H9 (cell line): ENCODE measurements around the gene ANKRD26. TPM values are rescaled to one million over a fixed set of nuclear protein-coding genes. Genes with fewer than 3 reads are reported as not detected.

Experiments
- DNase-seq: peaks from one replicate; pipeline ENCODE4 v3.0.0-alpha.2; 2017
- H2AFZ ChIP-seq: one replicate; pipeline ENCODE4 v1.6.1; 2013; ENCODE audit warnings: mild to moderate bottlenecking, low read length, control low read depth, moderate library complexity
- H2AK5ac ChIP-seq: 2 replicates; pipeline ENCODE4 v1.6.1; 2013; ENCODE audit warnings: low read length, control low read depth, mixed read lengths; ENCODE audit not compliant: insufficient read length
- H2BK120ac ChIP-seq: one replicate; pipeline ENCODE4 v1.6.1; 2013; ENCODE audit warnings: low read depth, mild to moderate bottlenecking, low read length, control low read depth, inconsistent platforms; ENCODE audit not compliant: poor library complexity, severe bottlenecking
- H2BK12ac ChIP-seq: 2 replicates; pipeline ENCODE4 v1.6.1; 2013; ENCODE audit warnings: low read length, control low read depth, mixed read lengths, low read depth; ENCODE audit not compliant: insufficient read length
- H2BK15ac ChIP-seq: 2 replicates; pipeline ENCODE4 v1.6.1; 2013; ENCODE audit warnings: low read depth, low read length, control low read depth
- H2BK20ac ChIP-seq: one replicate; pipeline ENCODE4 v1.6.1; 2013; ENCODE audit warnings: low read depth, mild to moderate bottlenecking, low read length, control low read depth, inconsistent platforms; ENCODE audit not compliant: poor library complexity, severe bottlenecking
- H2BK5ac ChIP-seq: 2 replicates; pipeline ENCODE4 v1.6.1; 2013; ENCODE audit warnings: low read length, control low read depth, mixed read lengths; ENCODE audit not compliant: insufficient read length
- H3K14ac ChIP-seq: 2 replicates; pipeline ENCODE4 v1.6.1; 2013; ENCODE audit warnings: low read length, control low read depth; ENCODE audit not compliant: insufficient read depth
- H3K18ac ChIP-seq: 2 replicates; pipeline ENCODE4 v1.6.1; 2013; ENCODE audit warnings: low read depth, mild to moderate bottlenecking, mixed read lengths, low read length, control low read depth; ENCODE audit not compliant: insufficient read length
- H3K23ac ChIP-seq: 2 replicates; pipeline ENCODE4 v1.6.1; 2013; ENCODE audit warnings: low read length, control low read depth, mixed read lengths, low read depth; ENCODE audit not compliant: insufficient read length
- H3K23me2 ChIP-seq: 2 replicates; pipeline ENCODE4 v1.6.1; 2013; ENCODE audit warnings: low read depth, mild to moderate bottlenecking, mixed read lengths, low read length, control low read depth; ENCODE audit not compliant: insufficient read length, poor library complexity, severe bottlenecking
- H3K27ac ChIP-seq: 2 replicates; pipeline ENCODE4 v1.5.1; 2013; ENCODE audit warnings: low read length, control low read depth, mixed read lengths, low read depth; ENCODE audit not compliant: insufficient read length
- H3K27me3 ChIP-seq: 2 replicates; pipeline ENCODE4 v1.6.1; 2013; ENCODE audit warnings: low read length, control low read depth, inconsistent platforms; ENCODE audit not compliant: insufficient read depth
- H3K4ac ChIP-seq: 2 replicates; pipeline ENCODE4 v1.6.1; 2013; ENCODE audit warnings: low read depth, mild to moderate bottlenecking, control low read depth, inconsistent platforms, low read length, moderate library complexity
- H3K4me1 ChIP-seq: 2 replicates; pipeline ENCODE4 v1.6.1; 2013; ENCODE audit warnings: low read length, control low read depth, inconsistent platforms; ENCODE audit not compliant: insufficient read depth
- H3K4me2 ChIP-seq: 2 replicates; pipeline ENCODE4 v1.6.1; 2013; ENCODE audit warnings: low read length, control low read depth, mixed read lengths; ENCODE audit not compliant: insufficient read length, insufficient read depth
- H3K56ac ChIP-seq: 2 replicates; pipeline ENCODE4 v1.6.1; 2013; ENCODE audit warnings: low read depth, mild to moderate bottlenecking, mixed read lengths, low read length, control low read depth; ENCODE audit not compliant: insufficient read length
- H3K79me1 ChIP-seq: 2 replicates; pipeline ENCODE4 v1.6.1; 2013; ENCODE audit warnings: low read depth, mild to moderate bottlenecking, moderate library complexity, low read length, control low read depth, inconsistent platforms; ENCODE audit not compliant: insufficient read depth, poor library complexity, severe bottlenecking
- H3K79me2 ChIP-seq: 2 replicates; pipeline ENCODE4 v1.6.1; 2013; ENCODE audit warnings: low read length, control low read depth, inconsistent platforms; ENCODE audit not compliant: insufficient read depth
- H3K9ac ChIP-seq: 2 replicates; pipeline ENCODE4 v1.6.1; 2013; ENCODE audit warnings: low read length, control low read depth, mixed read lengths; ENCODE audit not compliant: insufficient read length; ENCODE audit errors: extremely low read depth
- H3K9me3 ChIP-seq: one replicate; pipeline ENCODE4 v1.6.1; 2013; ENCODE audit warnings: low read depth, low read length, inconsistent platforms; ENCODE audit not compliant: control insufficient read depth
- H3T11ph ChIP-seq: one replicate; pipeline ENCODE4 v1.6.1; 2013; ENCODE audit warnings: mild to moderate bottlenecking, low read length, control low read depth, inconsistent platforms
- H4K20me1 ChIP-seq: one replicate; pipeline ENCODE4 v1.6.1; 2013; ENCODE audit not compliant: control insufficient read depth, insufficient read length, insufficient read depth
- H4K5ac ChIP-seq: 2 replicates; pipeline ENCODE4 v1.6.1; 2013; ENCODE audit warnings: low read depth, mild to moderate bottlenecking, mixed read lengths, low read length, control low read depth; ENCODE audit not compliant: insufficient read length
- H4K8ac ChIP-seq: replicated peaks from 2 replicates; pipeline ENCODE4 v1.6.1; 2013; ENCODE audit warnings: low read length, control low read depth, mixed read lengths, low read depth; ENCODE audit not compliant: insufficient read length
- H4K91ac ChIP-seq: 2 replicates; pipeline ENCODE4 v1.6.1; 2013; ENCODE audit warnings: low read depth, mild to moderate bottlenecking, moderate library complexity, mixed read lengths, low read length, control low read depth; ENCODE audit not compliant: insufficient read length
- H3K27ac Mint-ChIP-seq, 3 experiments: 2 replicates in 2 of 3; 3 replicates in 1 of 3; pipeline ENCODE4 v1.8.0; 2020 to 2021; ENCODE audit warnings: mixed read lengths in 3 of 3, mild to moderate bottlenecking in 1 of 3, moderate library complexity in 1 of 3
- H3K27me3 Mint-ChIP-seq: 2 replicates; pipeline ENCODE4 v1.8.0; 2021; ENCODE audit warnings: low read depth, mild to moderate bottlenecking, moderate library complexity, mixed read lengths
- H3K36me3 Mint-ChIP-seq, 3 experiments: 2 replicates in 2 of 3; 3 replicates in 1 of 3; pipeline ENCODE4 v1.8.0; 2020 to 2021; ENCODE audit warnings: low read depth in 3 of 3, mixed read lengths in 3 of 3; ENCODE audit not compliant: insufficient read depth in 1 of 3
- H3K4me1 Mint-ChIP-seq, 2 experiments: 2 replicates each; pipeline ENCODE4 v1.8.0; 2020; ENCODE audit warnings: mixed read lengths in 2 of 2
- H3K4me3 Mint-ChIP-seq, 2 experiments: 2 replicates in 1 of 2; 3 replicates in 1 of 2; pipeline ENCODE4 v1.8.0; 2020 to 2021; ENCODE audit warnings: mild to moderate bottlenecking in 2 of 2, mixed read lengths in 2 of 2, moderate library complexity in 1 of 2
- H3K9me3 Mint-ChIP-seq, 2 experiments: 2 replicates in 1 of 2; 3 replicates in 1 of 2; pipeline ENCODE4 v1.8.0; 2020; ENCODE audit warnings: mild to moderate bottlenecking in 2 of 2, mixed read lengths in 2 of 2, moderate library complexity in 1 of 2
- CTCF ChIP-seq: fragments of 200-600 bp; sonication (generic); conservative IDR thresholded peaks from 3 replicates; pipeline ENCODE4 v1.8.0; 2021; ENCODE audit warnings: antibody characterized with exemption, mild to moderate bottlenecking
- WGBS: extraction: QIAGEN DNeasy Blood & Tissue Kit; methylation state at CpG from one replicate; pipeline ENCODE4 v1.1.7; 2013; ENCODE audit warnings: missing lambda C conversion rate, low lambda C conversion rate, mixed read lengths; ENCODE audit not compliant: insufficient read length; ENCODE audit errors: extremely low coverage; 5-methylcytosine and 5-hydroxymethylcytosine counted together
- total RNA-seq: library from RNA; stranded (reverse); gene quantifications from 2 replicates; pipeline ENCODE4 v1.2.1, GENCODE V29; 2021

Gene ANKRD26
- total RNA-seq, 1 experiment from 2014 or later = 9.4 TPM

- no peaks in the 10 kb centered on the region for H3K23me2 ChIP-seq
- Mint-ChIP-seq H3K27ac (no peak overlapping the region), H3K4me1 (no peaks in the 10 kb centered on the region), H3K36me3 (peaks cover 28 to 67% (median 64%) of the 10 kb centered on the region in 3 experiments; a peak in 6 of 7 replicates), H3K9me3 (no peaks in the 10 kb centered on the region), H3K4me3 (no peak overlapping the region), H3K27me3 (no peaks in the 10 kb centered on the region)
- H3K79me2 ChIP-seq = no peaks in the 10 kb centered on the region
- H3T11ph ChIP-seq = no peak overlapping the region
- H4K8ac ChIP-seq = no peak overlapping the region
- H4K91ac ChIP-seq = no peak overlapping the region
- H2BK15ac ChIP-seq = no peak overlapping the region
- no peak overlapping the region for H3K9ac ChIP-seq
- H2BK5ac ChIP-seq = no peak overlapping the region
- no peak overlapping the region for H3K18ac ChIP-seq
- H4K20me1 ChIP-seq = peaks cover 2% of the 10 kb centered on the region
- no peak overlapping the region for H2BK12ac ChIP-seq
- H2BK120ac ChIP-seq = no peak overlapping the region
- H3K27me3 ChIP-seq = no peaks in the 10 kb centered on the region
- no peak overlapping the region for H4K5ac ChIP-seq
- no peaks in the 10 kb centered on the region for H3K79me1 ChIP-seq
- DNase-seq = no peak
- H2BK20ac ChIP-seq = no peak overlapping the region
- H2AFZ ChIP-seq = no peak overlapping the region
- no peaks in the 10 kb centered on the region for H3K9me3 ChIP-seq
- H3K56ac ChIP-seq = no peak overlapping the region
- H3K23ac ChIP-seq = no peak overlapping the region
- H3K4ac ChIP-seq = no peak overlapping the region
- H3K4me1 ChIP-seq = no peaks in the 10 kb centered on the region
- H3K27ac ChIP-seq = no peak overlapping the region
- no peak overlapping the region for H2AK5ac ChIP-seq
- H3K14ac ChIP-seq = no peak overlapping the region
- no CpG with 5 or more reads among the region's 3 CpGs for WGBS
- no peak overlapping the region for H3K4me2 ChIP-seq
- TF ChIP-seq CTCF = no peak
Observed at GRCh38 chr10:27134371-27134770, 34.1 kb upstream of the ANKRD26 start.
